G401 (cell line): Measurements from ENCODE around the gene LOXHD1. TPM values are rescaled to one million over a fixed set of nuclear protein-coding genes. Genes with fewer than 3 reads are reported as not detected.
A peak's percentile ranks its signal among the peaks of the same experiment; 100 is the strongest.

Experiments used
- DNase-seq: peaks from one replicate; pipeline ENCODE4 v3.0.0-alpha.2; 2015; ENCODE audit warnings: low spot score
- in situ Hi-C: cut with HindIII; loops from 2 replicates; pipeline ENCODE4 v1.10.0; 2016; ENCODE audit warnings: low sequenced_read_pairs, mixed read lengths
- total RNA-seq: library from RNA; depleted of rRNA; stranded (reverse); fragments of >200 nt; shearing (Covaris generic); gene quantifications from 2 replicates; pipeline ENCODE4 v1.2.3, GENCODE V29; 2014; rRNA removed

The LOXHD1 gene
- total RNA-seq, 1 experiment from 2014 or later = not detected

DNA sequence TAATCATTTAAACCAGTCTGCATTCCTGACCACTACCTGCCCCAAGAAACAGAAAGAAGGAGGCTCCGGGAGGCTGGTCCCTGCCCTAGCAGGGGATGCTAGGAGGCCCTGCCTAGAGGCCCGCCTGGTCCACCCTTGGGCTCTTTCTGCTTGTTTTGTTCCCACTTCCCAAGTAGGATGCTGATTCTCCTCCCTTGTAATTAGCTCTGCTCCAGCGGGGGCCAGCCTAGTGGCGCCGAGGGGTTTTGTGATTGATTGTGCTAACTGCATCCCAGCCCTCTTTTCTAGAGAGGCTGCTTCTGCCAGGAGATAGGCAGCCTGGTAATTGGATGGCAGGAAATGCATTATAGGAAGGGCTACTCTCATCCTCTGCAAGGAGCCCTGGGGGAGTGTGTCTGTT is 220.0 kb downstream of the LOXHD1 start:
- in situ Hi-C loops = no loop called here
- DNase-seq = no peak

DNA sequence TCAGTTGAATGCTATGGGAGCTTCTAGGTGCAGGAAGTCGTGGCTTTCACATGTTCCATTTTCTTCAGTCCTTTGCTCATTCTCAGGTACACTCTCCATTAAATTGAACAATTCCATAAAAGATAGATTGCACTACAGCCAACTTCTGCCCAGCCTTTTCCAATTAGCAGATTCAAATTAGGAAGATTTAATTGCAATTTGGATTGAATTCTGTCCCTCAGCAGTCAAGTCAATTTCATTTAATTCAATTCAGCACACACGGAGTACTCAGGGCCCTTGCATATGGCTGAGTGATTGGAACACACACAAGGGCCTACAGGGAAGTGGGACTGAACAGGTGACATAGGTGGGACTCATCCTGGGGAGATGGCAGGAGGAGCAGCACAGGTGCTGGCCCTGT is 220.4 kb downstream of the LOXHD1 start:
- no peak for DNase-seq
- in situ Hi-C loops = no loop called here

DNA sequence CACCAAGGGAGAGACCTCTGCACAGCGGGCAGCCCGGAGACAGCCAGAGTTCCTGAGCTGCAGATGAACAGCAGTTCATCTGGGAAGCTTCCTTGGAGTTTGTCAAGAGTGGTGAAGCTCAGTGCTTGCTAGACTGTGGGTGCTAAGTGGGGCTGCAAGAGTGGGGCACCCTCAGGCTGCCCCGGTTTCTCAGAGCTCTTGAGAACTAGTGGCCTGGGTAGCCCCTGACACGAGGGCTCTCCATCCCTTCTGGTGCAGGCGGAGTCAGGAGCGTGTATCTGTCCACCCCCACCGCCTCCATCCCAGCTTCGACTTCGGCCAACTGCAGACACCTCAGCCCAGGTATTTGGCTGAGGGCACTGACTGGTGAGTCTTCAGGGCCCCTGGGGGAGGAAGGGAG is 222.0 kb downstream of the LOXHD1 start:
- in situ Hi-C loops = no loop called here

DNA sequence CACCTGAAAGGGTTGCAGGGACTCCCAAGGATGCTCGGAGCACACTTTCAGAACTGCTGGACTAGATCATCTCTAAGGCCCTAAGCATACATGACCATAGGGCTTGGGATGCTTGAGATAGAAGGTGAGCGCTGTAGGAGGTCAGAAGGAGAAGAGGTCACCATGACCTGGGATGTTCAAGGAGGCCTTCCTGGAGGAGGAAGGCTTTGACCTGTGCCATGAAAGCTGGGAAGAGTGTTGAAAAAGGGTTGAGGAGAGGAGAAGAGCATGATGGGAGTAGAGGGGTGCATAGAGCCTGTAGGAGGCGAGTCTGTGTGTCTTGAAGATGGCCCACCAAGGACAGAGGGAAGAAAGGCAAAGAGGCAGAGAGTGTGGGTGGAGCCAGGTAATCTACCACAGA is 222.4 kb downstream of the LOXHD1 start:
- DNase-seq = no peak
- in situ Hi-C loops = no loop called here

More for the DNA sequence above, 222.0 kb downstream of the LOXHD1 start:
- DNase-seq = no peak

DNA sequence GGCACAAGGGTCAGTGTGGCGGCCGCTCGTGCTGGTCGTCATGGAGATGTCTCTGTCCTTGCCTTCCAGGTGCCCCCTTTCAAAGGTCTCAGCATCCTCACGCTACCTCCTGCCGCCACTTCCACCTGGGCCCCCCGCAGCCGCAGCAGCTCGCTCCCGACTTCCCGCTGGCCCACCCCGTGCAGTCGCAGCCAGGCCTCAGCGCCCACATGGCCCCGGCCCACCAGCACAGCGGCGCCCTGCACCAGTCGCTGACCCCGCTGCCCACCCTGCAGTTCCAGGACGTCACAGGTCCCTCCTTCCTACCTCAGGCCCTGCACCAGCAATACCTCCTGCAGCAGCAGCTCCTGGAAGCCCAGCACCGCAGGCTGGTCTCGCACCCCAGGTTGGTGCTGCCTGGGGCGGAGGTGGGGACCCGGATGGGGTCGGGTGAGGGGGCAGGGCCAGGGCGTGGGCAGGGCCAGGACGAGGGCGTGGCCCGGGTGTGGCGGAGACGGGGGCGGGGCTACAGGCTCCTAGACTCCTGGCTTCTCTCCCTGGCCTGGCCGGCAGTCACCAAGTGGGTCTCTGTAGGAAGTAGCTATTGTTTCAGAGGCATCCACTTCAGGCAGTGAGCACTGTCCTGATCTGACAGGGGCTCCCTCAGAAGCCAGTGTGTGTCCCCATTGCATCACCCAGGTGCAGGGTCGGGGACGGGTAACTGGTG is 223.7 kb downstream of the LOXHD1 start:
- in situ Hi-C loops = no loop called here
- DNase-seq = no peak

DNA sequence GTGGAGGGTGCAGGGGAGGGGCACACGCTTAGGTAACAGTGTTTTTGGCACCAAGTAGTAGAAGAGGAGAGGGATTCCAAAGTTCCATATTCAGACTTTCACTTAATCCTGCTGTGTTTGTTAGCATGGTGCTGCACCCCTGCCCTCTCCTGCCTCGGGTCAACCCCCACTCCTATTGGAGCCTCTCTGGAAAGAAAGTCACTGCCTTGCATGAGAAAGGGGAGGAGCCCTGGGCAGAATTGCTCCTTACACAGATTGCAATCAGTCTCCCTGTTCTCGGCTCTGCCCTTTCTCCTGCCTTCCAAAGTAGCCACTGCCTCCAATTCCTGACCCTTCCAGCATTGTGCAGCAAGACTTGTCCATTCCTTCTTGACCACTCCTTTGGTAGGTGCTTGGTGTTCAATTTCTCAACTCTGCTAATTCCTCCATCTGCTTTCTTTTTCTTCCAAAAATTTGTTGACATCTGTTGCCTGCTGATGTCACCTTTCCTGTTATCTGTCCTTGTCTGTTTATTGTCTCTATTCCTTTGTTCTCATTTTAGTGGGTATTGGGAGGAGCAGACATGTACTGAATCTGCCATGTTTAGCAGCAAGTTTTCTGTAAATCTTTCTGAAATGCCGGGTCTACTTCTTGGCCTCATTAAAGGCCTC is 225.4 kb downstream of the LOXHD1 start:
- in situ Hi-C loops = no loop called here
- DNase-seq = peak; percentile 61

DNA sequence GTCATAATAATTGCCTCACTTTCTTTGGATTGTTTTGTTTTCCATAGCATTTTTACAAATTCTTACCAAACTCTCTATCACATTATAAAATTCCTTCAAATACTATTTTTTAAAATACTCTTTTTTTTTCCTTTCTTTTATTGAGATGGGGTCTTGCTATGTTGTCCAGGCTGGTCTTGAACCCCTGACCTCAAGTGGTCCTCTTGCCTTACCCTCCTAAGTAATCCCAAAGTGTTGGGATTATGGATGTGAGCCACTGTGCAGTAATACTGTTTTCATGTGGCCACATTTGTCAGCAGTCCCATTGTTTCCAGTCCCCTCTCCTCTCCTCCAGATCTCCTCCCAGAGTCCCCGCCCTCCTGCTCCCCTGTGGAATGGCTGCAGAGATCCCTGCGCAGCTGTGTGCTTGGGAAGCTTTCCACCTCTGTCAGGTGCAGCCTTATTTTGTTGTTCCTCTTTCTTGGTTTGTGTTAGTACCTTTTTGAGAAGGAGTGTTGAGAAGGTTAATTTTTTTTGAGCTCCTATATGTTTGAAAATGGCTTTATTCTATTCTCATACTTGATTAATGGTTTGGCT is 227.3 kb downstream of the LOXHD1 start:
- no peak for DNase-seq
- in situ Hi-C loops = no loop called here

DNA sequence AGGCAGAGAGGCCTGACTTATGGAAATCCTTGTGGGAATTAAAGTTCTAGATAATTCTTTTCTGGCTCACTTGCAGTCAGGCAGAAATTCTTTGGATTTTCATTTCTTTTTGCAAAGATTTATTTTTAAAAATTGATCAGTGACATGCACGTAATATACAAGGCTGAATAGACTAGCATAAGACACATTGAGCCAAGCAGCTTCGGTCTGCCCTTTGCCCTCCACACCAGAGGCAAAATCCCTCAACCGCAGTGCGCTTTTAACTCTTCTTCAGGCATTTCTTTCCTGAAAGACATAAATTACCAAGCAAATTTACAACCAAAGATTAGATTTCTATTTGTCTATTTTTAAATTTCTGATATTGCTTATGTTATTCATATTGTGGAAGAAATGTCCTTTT is 227.9 kb downstream of the LOXHD1 start:
- DNase-seq = no peak
- in situ Hi-C loops = no loop called here

DNA sequence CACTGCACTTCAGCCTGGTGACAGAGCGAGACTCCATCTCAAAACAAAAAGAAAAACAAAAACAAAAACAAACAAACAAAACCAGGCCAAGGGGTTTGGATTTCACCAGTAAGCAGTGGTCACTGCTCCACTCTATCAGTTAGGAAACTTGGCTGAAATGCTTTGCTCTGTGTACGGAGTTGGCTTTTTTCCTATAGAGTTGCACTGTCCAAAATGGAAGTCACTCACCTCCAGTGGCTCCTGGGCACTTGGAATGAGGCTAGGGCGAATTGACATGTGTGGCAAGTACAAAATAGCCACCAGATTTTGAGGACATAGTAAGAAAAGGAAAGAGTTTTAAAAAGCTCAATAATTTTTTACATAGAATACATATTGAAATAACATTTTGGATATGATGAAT is 228.7 kb downstream of the LOXHD1 start:
- in situ Hi-C loops = no loop called here
- no peak for DNase-seq

DNA sequence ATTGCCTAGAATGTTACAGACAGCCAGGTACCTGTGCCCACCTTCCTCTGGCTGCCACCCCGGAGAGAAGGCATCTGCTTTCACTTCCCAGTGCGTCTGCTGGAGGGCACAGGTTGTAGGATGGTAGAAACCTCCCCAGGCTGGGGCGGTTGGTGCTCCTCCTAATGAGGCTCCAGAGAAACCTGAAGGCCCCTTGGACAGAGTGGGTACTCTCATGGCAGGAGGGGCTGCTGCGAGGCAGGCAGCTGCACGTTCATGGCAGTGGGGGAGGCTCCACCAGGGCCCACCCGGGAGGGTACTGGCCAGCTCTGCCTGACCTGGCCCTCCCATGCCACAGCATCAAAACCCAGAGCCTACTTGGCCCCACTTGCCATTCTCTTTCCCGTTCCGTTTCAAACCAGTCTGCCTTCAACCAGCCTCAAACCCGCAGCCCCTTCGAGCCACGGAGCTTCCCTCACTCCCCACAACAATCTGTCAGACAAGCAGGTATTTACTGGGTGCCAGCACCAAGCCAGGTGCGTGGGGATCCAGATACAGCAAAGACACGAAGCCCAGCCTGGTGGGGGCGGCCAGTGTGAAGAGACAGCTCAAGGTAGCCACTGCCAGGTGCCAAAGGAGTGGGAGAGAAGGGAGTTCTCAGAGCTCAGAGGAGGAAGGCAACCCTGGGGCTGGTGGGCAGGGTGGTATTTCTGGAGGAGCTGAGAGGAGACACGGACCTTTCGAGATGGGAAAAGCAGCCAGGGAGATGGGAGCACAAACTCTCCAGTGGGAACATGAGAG is 229.6 kb downstream of the LOXHD1 start:
- in situ Hi-C loops = no loop called here
- DNase-seq = no peak

Other genes starting within 250 kb of the LOXHD1 start
- gene ST8SIA5, start 99.8 kb upstream of the LOXHD1 start, total RNA-seq = not detected in 2 replicates